ENCODE data around the gene C9orf43.
"Not testable (repeated sequence)": the region's sequence is repeated elsewhere in the genome, so short reads cannot be mapped to it uniquely, and the experiment has no call there.

The C9orf43 gene

DNA sequence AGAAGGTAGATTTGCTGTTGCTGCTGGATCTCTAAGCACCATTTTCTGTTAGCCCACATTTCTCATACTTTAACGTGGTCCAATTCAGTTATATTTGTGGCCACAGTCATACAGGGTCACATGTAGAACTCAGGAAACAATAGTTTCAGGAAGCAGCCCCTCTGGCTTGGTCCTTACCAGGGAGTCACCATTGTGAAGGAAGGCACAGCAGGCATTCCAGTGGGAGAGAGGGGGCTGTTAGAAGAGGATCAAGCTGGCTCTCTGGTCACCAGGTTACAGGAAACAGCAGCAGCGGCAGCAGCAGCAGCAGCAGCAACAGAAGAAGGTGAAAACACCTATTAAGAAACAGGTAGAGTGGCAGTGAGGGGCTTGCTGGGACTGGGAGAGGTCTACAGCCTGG, 14.5 kb downstream of the C9orf43 start:
- peak; percentile 38 for DNase-seq

DNA sequence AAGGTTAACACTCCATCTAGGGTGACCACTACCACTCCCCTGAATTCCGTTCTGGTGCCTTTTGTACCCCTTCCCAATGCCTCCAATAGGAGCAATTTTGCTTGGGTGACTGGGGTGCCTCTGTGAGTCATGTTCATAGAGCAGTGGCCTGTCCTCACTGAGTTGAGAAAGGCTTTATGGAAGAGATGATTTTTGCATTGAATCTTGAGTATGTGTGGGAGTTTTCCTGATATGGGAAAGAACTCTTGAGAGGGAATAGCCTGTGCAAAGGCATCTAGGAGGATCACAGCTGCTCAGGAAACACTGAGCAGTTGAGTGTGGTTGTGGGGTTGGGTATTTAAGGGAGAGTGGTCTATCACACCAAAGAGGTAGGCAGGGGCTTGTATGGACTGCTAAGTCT, 16.2 kb downstream of the C9orf43 start:
- no peak for DNase-seq

DNA sequence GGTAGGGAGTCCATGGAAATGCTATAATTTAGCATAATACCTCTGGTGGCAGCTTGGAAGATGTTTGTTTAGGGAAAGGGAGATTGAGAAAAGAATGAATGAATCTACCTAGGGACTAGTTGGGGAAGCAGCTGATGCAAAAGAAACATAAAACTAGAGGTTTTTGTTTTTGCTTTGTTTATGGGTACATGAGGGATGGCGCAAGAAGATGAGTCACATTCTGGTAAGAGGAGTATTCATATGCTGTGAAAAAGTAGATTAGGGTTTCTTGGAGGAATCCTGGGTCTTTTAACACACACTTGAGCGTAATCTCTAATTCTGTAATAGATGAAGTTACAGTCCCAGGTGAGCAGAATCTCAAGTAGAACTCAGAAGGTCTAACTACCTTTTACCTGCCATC, 17.1 kb downstream of the C9orf43 start:
- no peak for DNase-seq

DNA sequence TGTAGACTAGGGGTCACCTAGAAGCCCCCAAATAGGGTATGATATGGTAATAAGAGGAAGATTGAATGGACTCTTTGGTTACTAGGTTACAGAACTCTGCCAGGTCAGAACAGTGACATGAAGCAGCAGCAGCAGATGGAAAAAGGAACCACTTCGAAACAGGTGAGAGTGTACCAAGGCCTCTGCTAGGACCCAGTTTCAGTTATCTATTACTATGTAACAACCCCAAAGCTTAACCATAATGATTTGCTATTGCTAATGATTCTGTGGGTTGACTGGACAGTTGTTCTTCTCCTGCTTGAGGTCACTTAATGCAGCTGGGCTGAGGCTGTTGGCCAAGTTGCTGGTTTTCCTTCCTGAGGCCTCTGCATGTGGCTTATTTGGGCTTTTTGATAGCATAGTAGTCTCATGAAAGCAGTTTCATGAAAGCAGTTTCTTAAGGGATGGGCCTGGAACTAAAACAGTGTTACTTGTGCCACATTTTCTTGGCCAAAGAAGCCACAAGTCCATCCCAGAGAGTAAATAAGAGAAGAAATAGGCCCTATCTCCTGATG, 17.6 kb downstream of the C9orf43 start:
- no peak for DNase-seq

DNA sequence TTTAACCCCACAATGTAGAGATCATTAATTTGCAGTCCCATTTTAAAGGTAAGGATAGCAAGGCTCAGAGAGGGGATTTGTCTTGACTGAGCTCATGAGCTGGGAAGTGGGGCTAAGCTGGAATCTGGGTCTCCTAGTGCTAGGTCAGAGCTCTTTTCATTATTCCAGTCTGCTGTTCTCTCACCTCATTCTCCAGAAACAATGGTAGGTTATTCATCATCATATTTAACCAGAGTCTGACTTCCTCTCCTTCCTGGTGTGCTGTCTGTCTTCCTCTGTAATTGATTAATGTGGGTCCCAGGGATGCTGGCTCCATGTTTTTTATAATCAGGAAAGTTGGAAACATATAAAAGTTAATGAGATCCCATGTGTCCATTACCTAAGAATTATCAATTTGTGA, 20.6 kb downstream of the C9orf43 start:
- no peak for DNase-seq

DNA sequence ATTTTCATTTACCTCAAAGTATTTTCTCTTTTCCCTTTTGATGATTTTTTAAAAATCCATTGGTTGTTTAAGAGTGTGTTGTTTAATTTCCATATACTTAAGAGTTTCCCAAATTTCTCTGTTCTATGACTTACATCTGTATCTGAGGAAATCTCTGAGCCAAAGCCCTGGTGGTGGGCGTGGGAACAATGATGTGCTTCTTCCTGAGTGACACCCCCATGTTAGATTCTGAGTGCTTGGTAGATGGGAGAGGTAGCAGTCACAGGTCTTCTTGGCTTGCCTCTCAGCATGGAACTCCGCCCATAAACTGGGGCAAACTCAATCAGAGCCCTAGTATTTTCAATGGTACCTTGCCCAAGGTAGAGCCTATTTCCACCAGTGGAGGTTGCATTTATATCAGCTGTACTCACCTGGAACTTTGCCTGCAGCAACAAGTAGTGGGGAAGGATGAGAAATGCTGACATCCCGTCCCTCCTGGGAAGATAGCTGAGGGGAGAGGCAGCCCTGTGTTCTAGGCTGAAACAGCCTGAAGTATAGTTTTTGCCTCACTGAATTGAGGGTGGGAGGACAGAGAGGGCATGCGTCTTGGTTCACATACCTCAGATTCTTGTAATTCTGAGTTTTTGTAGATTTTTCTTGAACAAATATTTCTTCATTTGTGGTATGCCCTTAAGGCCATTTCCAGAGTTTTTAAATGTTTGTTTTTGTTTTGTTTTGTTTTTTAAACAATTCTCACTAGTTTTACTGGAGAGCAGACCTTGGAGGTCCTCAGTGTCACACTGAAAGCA, 26.4 kb downstream of the C9orf43 start:
- no peak for DNase-seq

DNA sequence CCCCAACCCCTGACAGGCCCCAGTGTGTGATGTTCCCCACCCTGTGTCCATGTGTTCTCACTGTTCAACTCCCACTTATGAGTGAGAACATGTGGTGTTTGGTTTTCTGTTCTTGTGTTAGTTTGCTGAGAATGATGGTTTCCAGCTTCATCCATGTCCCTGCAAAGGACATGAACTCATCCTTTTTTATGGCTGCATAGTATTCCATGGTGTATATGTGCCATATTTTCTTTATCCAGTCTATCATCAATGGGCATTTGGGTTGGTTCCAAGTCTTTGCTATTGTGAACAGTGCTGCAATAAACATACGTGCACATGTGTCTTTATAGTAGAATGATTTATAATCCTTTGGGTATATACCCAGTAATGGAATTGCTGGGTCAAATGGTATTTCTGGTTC, 27.2 kb downstream of the C9orf43 start:
- not testable (repeated sequence) for DNase-seq

DNA sequence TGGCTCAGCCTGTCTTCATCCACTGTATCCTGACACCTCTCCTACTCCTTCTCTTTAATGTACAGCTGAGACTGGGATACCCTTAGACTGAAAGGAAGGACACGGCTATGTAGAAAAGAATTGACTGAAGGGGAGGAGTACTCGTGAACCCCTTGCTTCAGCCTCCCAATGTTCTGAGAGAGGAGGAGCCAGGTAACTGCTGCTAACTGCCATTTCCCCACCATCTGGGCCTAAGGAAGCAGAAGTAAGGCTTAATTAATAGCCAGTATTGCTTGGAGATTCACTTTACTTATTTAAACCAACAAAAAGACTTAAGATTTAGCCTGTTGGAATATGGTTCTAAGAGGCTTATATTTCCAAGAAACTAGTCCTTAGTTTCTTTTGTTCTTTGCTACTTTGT, 34.2 kb downstream of the C9orf43 start:
- DNase-seq: no peak

DNA sequence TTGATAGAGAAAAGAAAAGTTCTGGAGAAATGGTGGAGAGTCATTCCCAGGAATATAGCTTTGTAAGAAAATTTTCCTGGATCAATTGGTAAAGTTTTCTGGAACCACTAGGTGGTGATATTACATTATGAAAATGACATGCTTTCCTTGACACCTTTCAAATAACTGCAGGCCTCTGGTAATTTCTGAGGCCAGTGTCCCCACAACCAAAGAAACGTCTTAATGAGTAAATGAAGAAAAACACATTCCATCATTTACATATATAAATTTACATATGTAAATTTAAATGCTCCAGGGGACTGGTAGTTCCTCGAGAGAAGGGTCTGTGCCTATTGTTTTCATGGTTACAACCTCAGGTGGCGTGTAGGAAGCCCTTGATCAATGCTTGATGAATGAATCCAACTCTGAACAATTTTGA, 35.8 kb downstream of the C9orf43 start:
- DNase-seq: peak; percentile 70

DNA sequence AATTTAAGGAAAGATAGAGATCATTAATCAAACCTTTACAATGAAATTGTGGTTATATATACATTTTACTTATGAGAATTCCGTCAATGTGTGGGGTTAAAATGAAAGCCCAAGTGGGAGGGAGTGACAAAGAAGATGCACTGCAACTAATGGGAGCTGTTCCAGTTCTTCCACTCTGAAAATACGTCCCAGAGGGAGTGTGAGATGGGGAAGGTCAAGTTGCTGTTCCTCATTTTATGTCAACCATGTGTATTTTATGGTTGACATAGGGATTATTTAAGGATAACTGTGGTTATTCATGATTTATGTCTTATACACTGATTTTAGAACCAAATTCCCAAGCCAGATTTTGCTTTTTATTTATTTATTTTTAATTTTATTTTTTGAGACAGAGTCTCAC, 38.8 kb downstream of the C9orf43 start:
- no peak for DNase-seq

DNA sequence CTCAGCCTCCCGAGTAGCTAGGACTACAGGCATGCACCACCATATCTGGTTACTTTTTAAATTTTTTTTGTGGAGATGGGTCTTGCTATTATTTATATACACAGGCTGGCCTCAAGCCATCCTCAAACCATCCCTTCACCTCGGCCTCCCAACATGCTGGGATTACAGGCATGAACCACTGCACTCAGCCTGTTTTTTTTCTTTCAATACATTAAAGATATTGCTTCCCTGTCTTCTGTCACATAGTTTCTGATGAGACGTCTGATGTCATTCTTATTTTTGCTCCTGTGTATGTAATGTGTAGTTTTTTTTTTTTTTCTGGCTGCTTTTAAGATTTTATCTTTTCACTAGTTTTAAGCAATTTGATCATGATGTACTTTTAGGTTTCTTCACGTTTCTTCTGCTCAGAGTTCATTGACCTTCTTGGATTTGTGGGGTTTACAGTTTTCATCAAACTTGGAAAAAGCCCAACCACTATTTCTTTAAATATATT, 41.6 kb downstream of the C9orf43 start:
- no peak for DNase-seq

DNA sequence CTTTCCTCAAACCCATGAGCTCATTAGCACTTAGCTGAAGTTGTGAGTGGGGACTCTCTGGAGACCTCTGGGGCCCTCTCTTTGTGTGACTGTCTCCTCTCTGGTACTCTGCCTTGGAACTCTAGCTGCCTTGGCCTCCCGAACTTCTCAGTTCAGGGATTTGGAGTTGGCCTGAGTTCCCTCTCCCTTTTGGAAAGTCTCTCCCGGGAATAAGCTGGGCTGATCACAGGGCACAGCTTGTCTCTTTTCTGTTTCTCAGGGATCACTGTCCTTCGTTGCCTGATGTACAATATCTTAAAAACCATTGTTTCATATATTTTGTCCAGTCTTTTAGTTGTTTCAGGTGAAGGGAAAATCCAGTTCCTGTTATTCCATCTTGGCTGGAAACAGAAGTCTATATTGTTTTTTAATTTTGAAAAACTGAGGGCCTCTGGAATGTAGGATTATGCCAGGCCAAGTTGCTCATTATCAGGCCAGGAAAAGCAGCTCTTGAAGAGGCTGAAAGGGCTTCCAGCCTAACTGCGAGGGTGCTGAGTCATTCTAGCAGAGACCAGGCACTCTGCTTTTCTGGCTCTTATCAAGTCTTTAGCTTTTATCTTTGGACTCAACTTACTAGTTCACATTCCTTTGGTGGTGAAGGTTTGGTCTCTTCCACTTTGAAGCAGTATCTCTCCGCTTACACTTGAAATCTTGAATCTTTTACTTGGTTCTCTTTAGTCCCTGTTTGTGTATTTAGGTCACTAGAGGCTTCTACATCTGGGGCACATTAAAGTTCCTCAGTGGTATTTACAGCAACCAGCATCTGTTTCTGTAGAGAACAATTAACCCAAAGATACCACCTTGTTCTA, 44.6 kb downstream of the C9orf43 start:
- no peak for DNase-seq

DNA sequence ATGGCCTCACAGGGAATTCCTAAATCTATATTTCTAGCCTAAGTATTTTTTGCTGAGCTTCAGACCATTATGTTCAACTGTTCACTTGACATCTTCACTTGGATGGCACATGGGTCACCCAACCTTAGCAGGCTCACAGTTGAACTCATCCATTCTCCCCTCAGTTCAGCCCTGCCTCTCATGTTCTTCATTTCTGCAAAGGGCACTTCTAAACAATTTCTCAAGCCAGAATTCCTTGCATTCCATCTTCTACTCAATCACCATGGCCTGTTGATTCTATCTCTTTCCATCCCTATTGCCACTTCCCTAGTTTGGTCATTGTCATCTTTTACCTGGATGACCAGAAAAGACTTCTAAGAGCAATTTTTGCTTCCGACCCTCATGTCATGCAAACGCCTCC, 45.7 kb downstream of the C9orf43 start:
- no peak for DNase-seq

DNA sequence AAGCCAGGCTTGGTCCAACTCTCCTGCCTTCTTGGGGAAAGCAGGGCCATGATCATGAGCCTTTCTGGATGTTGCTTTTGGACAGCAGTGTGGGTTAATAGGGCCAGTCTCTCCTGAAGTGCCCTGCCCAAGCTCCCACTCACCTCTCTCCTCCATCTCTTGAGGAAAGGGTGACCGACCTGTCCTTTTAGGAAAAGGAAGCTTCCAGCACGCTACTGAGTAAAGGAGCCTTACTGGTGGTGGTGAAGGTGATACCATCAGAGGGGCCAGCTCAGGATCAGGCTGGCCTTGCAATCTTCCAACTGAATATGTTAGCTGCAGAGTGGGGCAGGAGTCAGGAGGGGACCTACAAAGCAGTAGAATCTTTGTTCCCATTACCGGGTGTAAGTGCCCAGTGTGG, 50.7 kb downstream of the C9orf43 start:
- DNase-seq: no peak

DNA sequence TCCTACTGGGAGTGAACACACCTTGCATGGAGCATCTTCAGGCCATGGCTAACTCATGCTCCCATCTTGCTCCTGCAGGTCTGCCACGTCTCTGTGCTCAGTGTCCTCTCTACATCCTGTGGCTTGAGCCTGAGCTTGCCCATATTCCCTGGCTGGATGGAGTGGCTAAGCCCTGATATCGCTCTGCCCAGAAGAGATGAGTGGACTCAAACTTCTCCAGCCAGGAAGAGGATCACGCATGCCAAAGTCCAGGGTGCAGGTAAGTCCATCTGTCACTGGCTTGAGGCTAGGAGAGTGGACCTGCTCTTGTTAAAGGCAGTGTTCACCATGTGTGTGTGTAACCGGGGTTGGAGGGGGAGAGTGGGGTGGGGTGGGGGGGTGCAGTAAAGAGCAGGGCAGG, 51.4 kb downstream of the C9orf43 start:
- DNase-seq: no peak

DNA sequence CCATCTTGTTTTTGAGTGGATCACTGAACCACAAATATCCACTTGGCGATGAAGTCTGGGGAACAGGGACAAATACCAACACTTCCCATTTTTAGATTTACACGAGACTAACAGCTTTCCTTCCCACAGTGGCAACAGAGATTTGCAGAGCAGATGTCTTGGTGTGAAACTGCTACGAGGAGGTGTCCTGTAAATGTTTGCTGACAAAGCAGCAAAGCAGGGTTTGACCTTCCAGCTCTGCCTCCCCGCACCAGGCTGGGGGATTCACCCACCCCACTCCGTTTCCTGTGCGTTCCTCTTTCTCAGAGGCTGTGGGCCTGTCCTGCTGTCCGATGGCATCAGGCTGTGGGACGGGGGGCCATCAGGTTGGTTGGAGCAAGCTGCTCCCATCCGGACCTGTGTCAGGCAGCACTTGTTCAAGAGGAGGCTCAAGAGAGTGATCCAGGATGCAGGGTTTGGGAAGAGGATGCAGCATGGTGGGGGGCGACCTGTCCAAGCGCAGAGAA, 52.3 kb downstream of the C9orf43 start:
- DNase-seq: no peak

DNA sequence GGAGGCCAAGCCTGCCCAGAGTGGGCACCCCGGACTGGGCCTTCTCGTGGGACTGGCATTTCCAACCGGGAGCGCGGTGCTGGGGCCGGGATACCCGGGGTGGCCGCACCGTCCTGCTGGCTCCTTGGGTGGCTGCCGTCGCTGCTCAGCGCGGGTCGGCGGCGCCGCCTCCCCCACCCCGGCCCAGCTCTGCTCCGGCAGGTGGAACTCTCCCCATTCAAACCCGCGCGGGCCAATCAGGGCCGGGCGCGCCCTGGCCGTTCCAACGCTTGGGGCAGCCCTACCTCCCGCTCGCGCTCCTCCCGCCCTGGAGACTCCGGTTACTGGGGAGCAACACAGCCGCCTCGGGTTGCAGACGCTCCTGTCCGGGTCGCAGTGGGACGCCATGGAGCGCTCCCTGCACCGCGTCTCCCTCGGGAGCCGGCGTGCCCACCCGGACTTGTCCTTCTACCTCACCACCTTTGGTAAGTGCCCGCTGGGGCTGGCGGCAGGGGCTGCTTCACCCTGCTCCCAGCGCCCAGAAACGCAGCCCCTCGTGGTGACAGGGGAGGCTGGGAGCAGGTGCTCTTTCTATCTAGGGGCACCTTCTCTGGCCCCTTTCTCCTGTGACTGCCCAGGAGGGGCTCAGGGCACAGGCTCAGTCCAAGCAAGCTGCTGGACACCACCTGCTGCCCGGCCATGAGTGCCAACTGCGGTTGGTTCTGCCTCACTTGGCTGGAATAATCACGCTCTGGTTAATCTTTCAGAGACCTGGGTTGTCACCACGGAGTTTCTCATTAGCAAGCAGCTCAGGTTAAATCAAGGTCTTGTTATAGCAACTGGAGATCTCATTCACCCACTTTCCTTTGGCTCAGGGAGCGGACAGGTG, 53.1 kb downstream of the C9orf43 start, which contains the start of gene RGS3:
TSS of gene RGS3 (plus strand) at position 310 of the 868 bp plus-strand sequence. CDS start at position 386, 76 bp downstream.
- peak; percentile 95 for DNase-seq

DNA sequence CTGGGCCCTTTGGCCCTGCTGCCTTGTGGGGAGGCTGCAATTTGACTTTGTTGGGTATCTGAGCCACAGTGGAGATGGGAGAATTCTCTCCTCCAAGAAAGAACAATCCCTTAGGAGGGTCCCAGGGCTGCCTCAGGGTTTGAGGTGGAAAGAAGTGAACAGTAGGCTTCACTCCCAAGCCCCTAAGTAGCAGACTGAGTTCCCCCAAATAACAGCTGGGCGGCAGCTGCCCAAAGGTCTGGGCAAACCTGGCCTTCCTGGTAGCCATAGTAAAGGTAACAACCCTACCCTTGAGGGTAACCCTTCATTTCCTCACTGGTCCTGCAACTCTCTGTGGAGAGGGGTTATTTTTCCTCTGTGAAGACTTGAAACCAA, 53.7 kb downstream of the C9orf43 start:
- peak; percentile 59 for DNase-seq

DNA sequence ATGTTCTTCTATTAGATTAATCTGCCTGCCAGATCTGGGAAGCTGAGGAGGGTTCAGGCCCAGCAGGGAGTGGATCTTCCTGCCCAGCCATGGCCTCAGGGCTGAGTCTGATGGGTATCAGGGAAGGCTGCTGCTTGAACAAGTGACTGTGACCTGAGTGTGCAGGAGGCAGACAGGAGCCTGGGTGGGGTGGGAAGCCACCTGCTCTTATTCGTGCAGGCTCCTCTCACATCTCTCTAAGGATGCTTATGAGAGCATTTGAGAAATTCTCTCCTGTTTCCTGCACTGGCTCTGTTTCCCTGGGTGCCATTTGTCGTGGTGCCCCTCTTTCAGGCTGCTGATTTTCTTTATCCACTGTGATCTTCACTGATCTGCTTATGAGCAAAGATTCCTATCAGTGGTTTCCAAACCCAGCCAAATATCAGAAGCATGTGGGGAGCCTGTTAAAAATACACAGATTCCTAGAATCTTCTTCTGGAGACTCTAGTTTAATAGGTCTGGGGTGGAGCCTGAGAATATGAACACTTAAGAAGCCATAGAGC, 55.1 kb downstream of the C9orf43 start:
- DNase-seq: peak; percentile 86

DNA sequence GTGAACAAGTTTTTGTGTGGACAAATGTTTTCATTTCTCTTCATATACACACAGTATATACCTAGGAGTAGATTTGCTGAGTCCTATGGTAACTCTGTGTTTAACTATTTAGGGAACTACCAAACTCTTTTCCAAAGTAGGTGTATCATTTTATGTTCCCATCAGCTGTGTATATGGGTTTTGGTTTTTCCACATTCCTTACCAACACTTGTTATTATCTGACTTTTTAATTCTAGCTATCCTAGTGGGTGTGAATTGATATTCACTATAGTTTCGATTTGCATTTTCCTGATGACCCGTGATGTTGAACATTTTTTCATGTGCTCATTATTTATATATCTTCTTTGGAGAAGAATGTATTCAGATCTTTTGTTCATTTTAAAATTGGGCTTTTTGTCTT, 56.6 kb downstream of the C9orf43 start:
- DNase-seq: no peak

DNA sequence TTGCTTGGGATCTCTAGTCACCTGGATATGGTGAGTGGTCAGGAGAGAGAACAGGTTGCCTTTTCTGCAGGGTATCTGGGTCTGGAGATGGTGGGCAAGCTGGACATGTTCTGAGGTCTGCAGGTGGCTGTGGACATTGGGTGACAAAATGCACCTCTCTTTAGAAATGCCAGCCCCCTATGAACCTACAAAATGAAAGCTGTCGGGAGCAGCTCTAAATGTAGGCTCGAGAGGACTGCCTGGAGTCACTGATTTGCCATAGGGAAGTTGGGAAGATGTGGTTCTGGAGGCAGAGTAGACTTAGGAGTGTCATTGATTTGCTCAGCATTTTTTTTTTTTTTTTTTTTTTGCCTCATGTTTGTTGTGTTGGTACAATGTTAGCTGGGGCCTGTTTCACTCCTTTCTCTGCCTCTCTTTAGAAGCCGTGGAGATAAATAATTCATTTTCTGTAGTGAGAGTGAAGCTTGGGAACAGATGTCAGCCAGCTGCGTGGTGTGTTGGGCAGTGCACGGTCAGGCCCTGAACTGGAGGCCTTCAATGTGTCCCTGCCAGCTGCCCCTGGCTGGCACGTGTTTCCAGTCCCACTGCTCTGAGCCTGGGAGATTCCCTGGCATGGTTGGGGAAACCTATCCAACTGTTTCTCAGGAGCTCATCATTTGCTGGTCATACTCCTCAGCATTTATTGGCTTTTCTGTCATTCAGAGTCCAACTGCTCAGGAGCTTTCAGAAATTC, 58.3 kb downstream of the C9orf43 start:
- DNase-seq: peak; percentile 16
